ENCODE measurements around the gene TMED9.

DNA sequence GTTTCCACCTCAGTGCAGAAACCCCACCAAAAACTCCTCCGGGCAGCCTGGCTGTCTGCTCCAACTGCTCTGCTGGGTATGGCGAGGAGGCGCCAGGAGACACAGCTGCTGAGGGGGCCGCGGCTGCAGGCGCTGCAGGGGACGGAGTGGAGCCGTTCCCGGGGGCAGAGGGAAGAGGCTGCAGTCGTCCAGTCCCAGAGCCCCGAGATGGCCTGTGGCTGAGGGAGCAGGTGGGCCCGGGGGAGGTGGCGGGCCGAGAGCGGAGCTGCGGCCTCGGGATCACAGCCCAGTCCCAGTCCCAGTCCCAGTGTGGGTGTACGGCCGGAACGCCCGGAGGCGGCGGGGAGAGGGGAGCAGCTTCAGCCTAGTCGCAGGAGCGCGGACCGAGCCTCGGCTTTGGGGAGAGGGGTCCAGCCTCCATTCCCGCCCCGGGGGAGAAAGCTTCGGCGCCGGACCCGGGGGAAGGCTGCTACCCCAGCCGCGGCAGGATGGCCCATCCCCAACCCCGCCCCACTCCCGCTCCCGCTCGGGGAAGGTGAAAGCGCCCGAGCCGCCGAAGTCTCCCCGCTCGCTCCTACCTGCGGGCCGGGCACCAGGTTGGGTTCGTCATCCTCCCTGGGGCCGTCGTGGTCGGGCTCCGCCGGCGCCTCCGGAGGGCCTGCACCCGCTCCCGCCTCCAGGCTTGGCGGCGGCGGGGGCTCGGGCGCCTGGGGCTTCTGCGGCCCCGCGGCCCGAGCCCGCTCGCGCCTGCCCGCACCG is 38.2 kb upstream of the TMED9 start:
- TF ChIP-seq POLR2A (IDR thresholded peaks at IDR 0.05): no peak
- TF ChIP-seq, protein P1, sequence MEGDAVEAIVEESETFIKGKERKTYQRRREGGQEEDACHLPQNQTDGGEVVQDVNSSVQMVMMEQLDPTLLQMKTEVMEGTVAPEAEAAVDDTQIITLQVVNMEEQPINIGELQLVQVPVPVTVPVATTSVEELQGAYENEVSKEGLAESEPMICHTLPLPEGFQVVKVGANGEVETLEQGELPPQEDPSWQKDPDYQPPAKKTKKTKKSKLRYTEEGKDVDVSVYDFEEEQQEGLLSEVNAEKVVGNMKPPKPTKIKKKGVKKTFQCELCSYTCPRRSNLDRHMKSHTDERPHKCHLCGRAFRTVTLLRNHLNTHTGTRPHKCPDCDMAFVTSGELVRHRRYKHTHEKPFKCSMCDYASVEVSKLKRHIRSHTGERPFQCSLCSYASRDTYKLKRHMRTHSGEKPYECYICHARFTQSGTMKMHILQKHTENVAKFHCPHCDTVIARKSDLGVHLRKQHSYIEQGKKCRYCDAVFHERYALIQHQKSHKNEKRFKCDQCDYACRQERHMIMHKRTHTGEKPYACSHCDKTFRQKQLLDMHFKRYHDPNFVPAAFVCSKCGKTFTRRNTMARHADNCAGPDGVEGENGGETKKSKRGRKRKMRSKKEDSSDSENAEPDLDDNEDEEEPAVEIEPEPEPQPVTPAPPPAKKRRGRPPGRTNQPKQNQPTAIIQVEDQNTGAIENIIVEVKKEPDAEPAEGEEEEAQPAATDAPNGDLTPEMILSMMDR (IDR thresholded peaks at IDR 0.05): no peak
